DOHH2 (cell line): ENCODE results near the gene TRIM59.

Experiments used
- H3F3A ChIP-seq: fragments of 200-600 bp; sonication (generic), shearing (Covaris generic); 2 replicates; pipeline ENCODE4 v1.6.0; 2016; ENCODE audit warnings: antibody characterized with exemption, mild to moderate bottlenecking; ENCODE audit not compliant: control insufficient read depth, insufficient read depth
- H3K27ac ChIP-seq: fragments of 200-600 bp; sonication (generic); 2 replicates; pipeline ENCODE4 v1.5.1; 2014; ENCODE audit warnings: low read depth, mild to moderate bottlenecking, low read length, moderate library complexity
- H3K27me3 ChIP-seq: fragments of 200-600 bp; sonication (generic); 2 replicates; pipeline ENCODE4 v1.6.1; 2014; ENCODE audit warnings: mild to moderate bottlenecking, low read length, mixed read lengths; ENCODE audit not compliant: control insufficient read depth
- H3K36me3 ChIP-seq: fragments of 200-600 bp; sonication (generic); 2 replicates; pipeline ENCODE4 v1.6.1; 2014; ENCODE audit warnings: mild to moderate bottlenecking, low read length, moderate library complexity, mixed read lengths; ENCODE audit not compliant: control insufficient read depth
- H3K4me1 ChIP-seq: fragments of 200-600 bp; sonication (generic); 2 replicates; pipeline ENCODE4 v1.6.1; 2014; ENCODE audit warnings: mild to moderate bottlenecking, low read length, mixed read lengths; ENCODE audit not compliant: control insufficient read depth
- H3K4me2 ChIP-seq: fragments of 200-600 bp; sonication (generic); 2 replicates; pipeline ENCODE4 v1.6.0; 2014; ENCODE audit warnings: mild to moderate bottlenecking, low read length, moderate library complexity
- H3K4me3 ChIP-seq: fragments of 200-600 bp; sonication (generic); 2 replicates; pipeline ENCODE4 v1.5.1; 2014; ENCODE audit warnings: mild to moderate bottlenecking, low read length, mixed read lengths
- H3K79me2 ChIP-seq: fragments of 200-600 bp; sonication (generic); 2 replicates; pipeline ENCODE4 v1.6.1; 2014; ENCODE audit warnings: mild to moderate bottlenecking, low read length, mixed read lengths; ENCODE audit not compliant: control insufficient read depth
- H3K9me2 ChIP-seq: fragments of 200-600 bp; sonication (generic); replicated peaks from 2 replicates; pipeline ENCODE4 v1.6.1; 2014; ENCODE audit warnings: mild to moderate bottlenecking, low read length, mixed read lengths; ENCODE audit not compliant: control insufficient read depth
- H3K9me3 ChIP-seq: fragments of 200-600 bp; sonication (generic); 2 replicates; pipeline ENCODE4 v1.6.1; 2014; ENCODE audit warnings: antibody characterized with exemption, low read length, mixed read lengths; ENCODE audit not compliant: control insufficient read depth, insufficient read depth
- H4K20me1 ChIP-seq: fragments of 200-600 bp; sonication (generic); 2 replicates; pipeline ENCODE4 v1.6.0; 2014; ENCODE audit warnings: low read depth, mild to moderate bottlenecking, antibody characterized with exemption, low read length, moderate library complexity; ENCODE audit not compliant: control insufficient read depth, insufficient read depth
- CTCF ChIP-seq: fragments of 200-600 bp; sonication (generic); IDR thresholded peaks from one replicate; pipeline ENCODE4 v1.5.1; 2014; ENCODE audit warnings: antibody characterized with exemption, mild to moderate bottlenecking, low read depth, low read length; ENCODE audit not compliant: poor library complexity, severe bottlenecking
- EZH2phosphoT487 ChIP-seq: fragments of 200-600 bp; sonication (generic); IDR thresholded peaks from 2 replicates; pipeline ENCODE4 v1.6.1; 2017; ENCODE audit warnings: borderline replicate concordance, mild to moderate bottlenecking, antibody characterized with exemption, low read length, moderate library complexity, mixed read lengths

The TRIM59 gene

GRCh38 chr3:160413613-160414248, 35.9 kb downstream of the TRIM59 start:
- Histone ChIP-seq H4K20me1 (peaks cover 20% of the 10 kb centered on the region; the same call in 1 of the 2 replicates), H3K27ac (no peak overlapping the region), H3K4me2 (no peak overlapping the region), H3F3A (peaks cover 77% of the 10 kb centered on the region), H3K4me3 (no peak overlapping the region), H3K79me2 (peaks cover 82% of the 10 kb centered on the region), H3K36me3 (peaks cover 93% of the 10 kb centered on the region), H3K4me1 (peaks cover 14% of the 10 kb centered on the region), H3K9me2 (no peaks in the 10 kb centered on the region), H3K9me3 (no peaks in the 10 kb centered on the region), H3K27me3 (no peaks in the 10 kb centered on the region)
- peak; percentile 70 for TF ChIP-seq CTCF
- no peak for TF ChIP-seq EZH2phosphoT487

GRCh38 chr3:160412477-160412876, 37.1 kb downstream of the TRIM59 start:
- Histone ChIP-seq H3F3A (peaks cover 86% of the 10 kb centered on the region), H3K79me2 (peaks cover 83% of the 10 kb centered on the region), H3K36me3 (peaks cover 94% of the 10 kb centered on the region)

GRCh38 chr3:160409812-160410610, 39.6 kb downstream of the TRIM59 start:
- Histone ChIP-seq H3K27me3 (no peaks in the 10 kb centered on the region), H3F3A (peaks cover 90% of the 10 kb centered on the region), H3K36me3 (peaks cover 94% of the 10 kb centered on the region), H3K4me3 (no peak overlapping the region), H4K20me1 (peaks cover 26% of the 10 kb centered on the region), H3K4me1 (peaks cover 20% of the 10 kb centered on the region), H3K27ac (no peak overlapping the region), H3K9me3 (no peaks in the 10 kb centered on the region), H3K4me2 (no peak overlapping the region), H3K9me2 (no peaks in the 10 kb centered on the region), H3K79me2 (peaks cover 83% of the 10 kb centered on the region)
- no peak for TF ChIP-seq CTCF

More at GRCh38 chr3:160412477-160412876, 37.1 kb downstream of the TRIM59 start:
- Histone ChIP-seq H4K20me1 (peaks cover 20% of the 10 kb centered on the region; the same call in 1 of the 2 replicates), H3K4me3 (no peak overlapping the region), H3K4me2 (no peak overlapping the region), H3K4me1 (peaks cover 14% of the 10 kb centered on the region), H3K27me3 (no peaks in the 10 kb centered on the region), H3K9me2 (no peaks in the 10 kb centered on the region), H3K27ac (no peak overlapping the region), H3K9me3 (no peaks in the 10 kb centered on the region)
- TF ChIP-seq CTCF (no peak), EZH2phosphoT487 (no peak)
